T-helper 2 cell (primary cell): ENCODE measurements around the gene CT55.
"Not testable (repeated sequence)": the region's sequence is repeated elsewhere in the genome, so short reads cannot be mapped to it uniquely, and the experiment has no call there.

Source experiments
- DNase-seq, 5 experiments: peaks; one replicate each; pipeline versions ENCODE4 v3.0.0 to v3.0.0-alpha.2; 2012 to 2022
- total RNA-seq, 2 donors: gene quantifications; one replicate each; lab custom pipeline; 2026; lab: John Stamatoyannopoulos, UW

The CT55 gene
- total RNA-seq: 0 reads per million in 2 donors

- DNase-seq: no peak
Observed at GRCh38 chrX:135170877-135171519, at the start of gene CT55. Gene CT55, minus strand, starts transcription at chrX:135171398. Its CDS starts 227 bp downstream, at chrX:135171171.

- DNase-seq: peak in 2 of 5 experiments; percentile 8 to 91
Observed at GRCh38 chrX:135213200-135213844, 42.1 kb upstream of the CT55 start.

- peak in 1 of 5 experiments; percentile 6 for DNase-seq
Observed at GRCh38 chrX:135206427-135206826, 35.2 kb upstream of the CT55 start.

GRCh38 chrX:135200297-135200696, 29.1 kb upstream of the CT55 start:
- DNase-seq: peak in 1 of 5 experiments; percentile 14

GRCh38 chrX:135194684-135195083, 23.5 kb upstream of the CT55 start:
- no peak for DNase-seq

GRCh38 chrX:135193740-135194139, 22.5 kb upstream of the CT55 start:
- no peak for DNase-seq

GRCh38 chrX:135191838-135192237, 20.6 kb upstream of the CT55 start:
- DNase-seq: no peak

GRCh38 chrX:135185795-135186443, 14.7 kb upstream of the CT55 start:
- DNase-seq: peak in 3 of 5 experiments; percentile 0 to 59 (median 2)

- DNase-seq: no peak
Observed at GRCh38 chrX:135178636-135179035, 7.4 kb upstream of the CT55 start.

GRCh38 chrX:135170468-135170867, 730 bp downstream of the CT55 start:
- no peak for DNase-seq

GRCh38 chrX:135169534-135169933, 1.7 kb downstream of the CT55 start:
- not testable (repeated sequence) for DNase-seq

- peak in 1 of 5 experiments; percentile 25 for DNase-seq
Observed at GRCh38 chrX:135168486-135168885, 2.7 kb downstream of the CT55 start.

GRCh38 chrX:135154688-135155087, 16.5 kb downstream of the CT55 start:
- DNase-seq: not testable (repeated sequence)

GRCh38 chrX:135126145-135126544, 45.1 kb downstream of the CT55 start:
- not testable (repeated sequence) for DNase-seq

GRCh38 chrX:135120056-135120576, 51.1 kb downstream of the CT55 start, which contains the start of gene ETDB:
Gene ETDB, minus strand, starts transcription at chrX:135120526. Its CDS starts 1,265 bp downstream, at chrX:135119261.
- not testable (repeated sequence) for DNase-seq

GRCh38 chrX:135116064-135116463, 55.1 kb downstream of the CT55 start:
- DNase-seq: not testable (repeated sequence)

GRCh38 chrX:135114392-135114791, 56.8 kb downstream of the CT55 start:
- peak in 1 of 5 experiments; percentile 23 for DNase-seq

- no peak for DNase-seq
Observed at GRCh38 chrX:135112743-135113142, 58.5 kb downstream of the CT55 start.

- peak in 2 of 5 experiments; percentile 9 to 48 for DNase-seq
Observed at GRCh38 chrX:135112096-135112729, 59.0 kb downstream of the CT55 start.

- DNase-seq: no peak
Observed at GRCh38 chrX:135109554-135109953, 61.6 kb downstream of the CT55 start.
